ENCODE results near the gene INTS14. TPM values are rescaled to one million over a fixed set of nuclear protein-coding genes. Genes with fewer than 3 reads are reported as not detected.

Gene INTS14
- 10 to 100 TPM; 42.5 to 42.7 TPM for total RNA-seq

GRCh38 chr15:65610871-65611718 is at the start of gene INTS14:
INTS14 (minus strand) TSS chr15:65611131; CDS start chr15:65607380, 3,751 bp downstream.
- peak within 1 kb of the TSS; percentile 97 for H3K4me3 Mint-ChIP-seq
- DNase-seq, result peak; percentile 97
- POLR2A ChIA-PET, result interaction anchor here (0.9 to 2.5 kb wide), 11 partner anchors 10 to 399 kb away, joined by 3 to 11 read pairs (median 5); partner anchors contain the start of genes DPP8, HACD3, RAB11A and SLC24A1
- intact Hi-C loops (cut with micrococcal nuclease), result loop anchor here (1.0 to 10.0 kb wide), 2 partner anchors 94 to 684 kb away; partner anchors contain the start of genes DIS3L and DPP8
- H3K27me3 Mint-ChIP-seq, result no peaks in the 10 kb centered on the region
- peak within 1 kb of the TSS; percentile 97 for H3K27ac Mint-ChIP-seq
- H3K4me1 Mint-ChIP-seq (ENCODE audit: low read depth), result peaks cover 27% of the 10 kb centered on the region
- no peaks in the 10 kb centered on the region for H3K9me3 Mint-ChIP-seq
- CTCF ChIA-PET, result interaction anchor here (0.6 to 2.7 kb wide), 10 partner anchors 17 to 683 kb away, joined by 3 to 14 read pairs (median 4); partner anchors contain the start of genes HACD3 and RAB11A
- peaks cover 2% of the 10 kb centered on the region for H3K36me3 Mint-ChIP-seq

- CTCF ChIA-PET, result interaction anchor here (1.1 to 1.9 kb wide), 3 partner anchors 20 to 197 kb away, joined by 5 to 7 read pairs (median 5); no protein-coding TSS in a partner anchor
- intact Hi-C loops (cut with micrococcal nuclease), result no loop called here
- Mint-ChIP-seq H3K4me3 (no peak overlapping the region), H3K36me3 (peaks cover 12% of the 10 kb centered on the region), H3K27ac (no peak overlapping the region), H3K9me3 (no peaks in the 10 kb centered on the region), H3K4me1 (ENCODE audit: low read depth) (no peaks in the 10 kb centered on the region), H3K27me3 (no peaks in the 10 kb centered on the region)
- no peak for DNase-seq
- POLR2A ChIA-PET, result no interaction called here
Measured at GRCh38 chr15:65659502-65660052, 48.6 kb upstream of the INTS14 start.

GRCh38 chr15:65655457-65655856 is 44.5 kb upstream of the INTS14 start:
- intact Hi-C loops (cut with micrococcal nuclease), result no loop called here
- DNase-seq, result no peak
- no peak overlapping the region for H3K27ac Mint-ChIP-seq
- ChIA-PET CTCF (no interaction called here), POLR2A (no interaction called here)
- no peaks in the 10 kb centered on the region for H3K27me3 Mint-ChIP-seq
- no peak overlapping the region for H3K4me3 Mint-ChIP-seq
- peaks cover 3% of the 10 kb centered on the region for H3K4me1 Mint-ChIP-seq (ENCODE audit: low read depth)
- peaks cover 18% of the 10 kb centered on the region for H3K36me3 Mint-ChIP-seq
- H3K9me3 Mint-ChIP-seq, result no peaks in the 10 kb centered on the region

- POLR2A ChIA-PET, result no interaction called here
- intact Hi-C loops (cut with micrococcal nuclease), result no loop called here
Measured at GRCh38 chr15:65655026-65655425, 44.1 kb upstream of the INTS14 start.

GRCh38 chr15:65653801-65654521 is 43.0 kb upstream of the INTS14 start:
- no peak for DNase-seq
- intact Hi-C loops (cut with micrococcal nuclease), result no loop called here
- Mint-ChIP-seq H3K4me1 (ENCODE audit: low read depth) (peaks cover 9% of the 10 kb centered on the region), H3K27me3 (no peaks in the 10 kb centered on the region), H3K9me3 (no peaks in the 10 kb centered on the region), H3K27ac (no peak overlapping the region), H3K4me3 (no peak overlapping the region), H3K36me3 (peaks cover 20% of the 10 kb centered on the region)
- CTCF ChIA-PET, result interaction anchor here (0.6 kb wide), 1 partner anchor 243 kb away, joined by 7 read pairs; no protein-coding TSS in a partner anchor
- POLR2A ChIA-PET, result interaction anchor here (0.7 kb wide), 1 partner anchor 674 kb away, joined by 6 read pairs; no protein-coding TSS in a partner anchor

More at GRCh38 chr15:65655026-65655425, 44.1 kb upstream of the INTS14 start:
- peaks cover 20% of the 10 kb centered on the region for H3K36me3 Mint-ChIP-seq
- H3K27ac Mint-ChIP-seq, result no peak overlapping the region
- no peak for DNase-seq
- H3K4me1 Mint-ChIP-seq (ENCODE audit: low read depth), result peaks cover 7% of the 10 kb centered on the region
- no peaks in the 10 kb centered on the region for H3K9me3 Mint-ChIP-seq
- no peaks in the 10 kb centered on the region for H3K27me3 Mint-ChIP-seq
- CTCF ChIA-PET, result no interaction called here
- no peak overlapping the region for H3K4me3 Mint-ChIP-seq

- DNase-seq, result no peak
- Mint-ChIP-seq H3K9me3 (no peaks in the 10 kb centered on the region), H3K27me3 (no peaks in the 10 kb centered on the region), H3K27ac (no peak overlapping the region), H3K36me3 (peaks cover 17% of the 10 kb centered on the region), H3K4me1 (ENCODE audit: low read depth) (peaks cover 9% of the 10 kb centered on the region), H3K4me3 (no peak overlapping the region)
- ChIA-PET POLR2A (interaction anchor here (0.7 kb wide), 1 partner anchor 674 kb away, joined by 6 read pairs; no protein-coding TSS in a partner anchor), CTCF (interaction anchor here (0.6 kb wide), 1 partner anchor 244 kb away, joined by 7 read pairs; no protein-coding TSS in a partner anchor)
- intact Hi-C loops (cut with micrococcal nuclease), result no loop called here
Measured at GRCh38 chr15:65653341-65653740, 42.4 kb upstream of the INTS14 start.

GRCh38 chr15:65651831-65652749 is 41.2 kb upstream of the INTS14 start:
- peaks cover 17% of the 10 kb centered on the region for H3K36me3 Mint-ChIP-seq
- ChIA-PET CTCF (interaction anchor here (1.1 to 1.2 kb wide), 2 partner anchors 14 to 39 kb away, joined by 3 read pairs; no protein-coding TSS in a partner anchor), POLR2A (no interaction called here)
- H3K27me3 Mint-ChIP-seq, result no peaks in the 10 kb centered on the region
- intact Hi-C loops (cut with micrococcal nuclease), result no loop called here
- H3K27ac Mint-ChIP-seq, result no peak overlapping the region
- no peak overlapping the region for H3K4me3 Mint-ChIP-seq
- no peak for DNase-seq
- peaks cover 9% of the 10 kb centered on the region for H3K4me1 Mint-ChIP-seq (ENCODE audit: low read depth)
- no peaks in the 10 kb centered on the region for H3K9me3 Mint-ChIP-seq

- Mint-ChIP-seq H3K4me1 (ENCODE audit: low read depth) (peaks cover 9% of the 10 kb centered on the region), H3K9me3 (no peaks in the 10 kb centered on the region), H3K36me3 (peaks cover 17% of the 10 kb centered on the region), H3K4me3 (no peak overlapping the region), H3K27me3 (no peaks in the 10 kb centered on the region), H3K27ac (no peak overlapping the region)
- CTCF ChIA-PET, result interaction anchor here (0.6 to 1.4 kb wide), 2 partner anchors 212 to 841 kb away, joined by 3 read pairs; no protein-coding TSS in a partner anchor
- POLR2A ChIA-PET, result no interaction called here
- DNase-seq, result no peak
- intact Hi-C loops (cut with micrococcal nuclease), result no loop called here
Measured at GRCh38 chr15:65651042-65651322, 40.1 kb upstream of the INTS14 start.

- Mint-ChIP-seq H3K27me3 (no peaks in the 10 kb centered on the region), H3K27ac (no peak overlapping the region), H3K4me3 (no peak overlapping the region), H3K9me3 (no peaks in the 10 kb centered on the region), H3K4me1 (ENCODE audit: low read depth) (peaks cover 9% of the 10 kb centered on the region), H3K36me3 (peaks cover 16% of the 10 kb centered on the region)
- CTCF ChIA-PET, result interaction anchor here (0.6 to 1.4 kb wide), 3 partner anchors 14 to 840 kb away, joined by 3 read pairs; no protein-coding TSS in a partner anchor
- POLR2A ChIA-PET, result no interaction called here
- intact Hi-C loops (cut with micrococcal nuclease), result no loop called here
- DNase-seq, result no peak
Measured at GRCh38 chr15:65650312-65651041, 39.5 kb upstream of the INTS14 start.

GRCh38 chr15:65646486-65646885 is 35.6 kb upstream of the INTS14 start:
- intact Hi-C loops (cut with micrococcal nuclease), result no loop called here
- H3K36me3 Mint-ChIP-seq, result peaks cover 3% of the 10 kb centered on the region
- ChIA-PET CTCF (interaction anchor here (0.8 kb wide), 1 partner anchor 21 kb away, joined by 3 read pairs; no protein-coding TSS in a partner anchor), POLR2A (interaction anchor here (0.6 kb wide), 1 partner anchor 635 kb away, joined by 3 read pairs; no protein-coding TSS in a partner anchor)
- peaks cover 7% of the 10 kb centered on the region for H3K4me1 Mint-ChIP-seq (ENCODE audit: low read depth)
- no peak overlapping the region for H3K4me3 Mint-ChIP-seq
- no peaks in the 10 kb centered on the region for H3K9me3 Mint-ChIP-seq
- DNase-seq, result no peak
- no peaks in the 10 kb centered on the region for H3K27me3 Mint-ChIP-seq
- no peak overlapping the region for H3K27ac Mint-ChIP-seq

Measured in activated CD4-positive, alpha-beta memory T cell treated with anti-CD3 and anti-CD28 coated beads for 36 hours (primary cell).